ENCODE results near the gene OBSCN. TPM values are rescaled to one million over a fixed set of nuclear protein-coding genes. Genes with fewer than 3 reads are reported as not detected.

OBSCN gene
- total RNA-seq, 1 experiment from 2014 or later = 29.1 TPM

DNA sequence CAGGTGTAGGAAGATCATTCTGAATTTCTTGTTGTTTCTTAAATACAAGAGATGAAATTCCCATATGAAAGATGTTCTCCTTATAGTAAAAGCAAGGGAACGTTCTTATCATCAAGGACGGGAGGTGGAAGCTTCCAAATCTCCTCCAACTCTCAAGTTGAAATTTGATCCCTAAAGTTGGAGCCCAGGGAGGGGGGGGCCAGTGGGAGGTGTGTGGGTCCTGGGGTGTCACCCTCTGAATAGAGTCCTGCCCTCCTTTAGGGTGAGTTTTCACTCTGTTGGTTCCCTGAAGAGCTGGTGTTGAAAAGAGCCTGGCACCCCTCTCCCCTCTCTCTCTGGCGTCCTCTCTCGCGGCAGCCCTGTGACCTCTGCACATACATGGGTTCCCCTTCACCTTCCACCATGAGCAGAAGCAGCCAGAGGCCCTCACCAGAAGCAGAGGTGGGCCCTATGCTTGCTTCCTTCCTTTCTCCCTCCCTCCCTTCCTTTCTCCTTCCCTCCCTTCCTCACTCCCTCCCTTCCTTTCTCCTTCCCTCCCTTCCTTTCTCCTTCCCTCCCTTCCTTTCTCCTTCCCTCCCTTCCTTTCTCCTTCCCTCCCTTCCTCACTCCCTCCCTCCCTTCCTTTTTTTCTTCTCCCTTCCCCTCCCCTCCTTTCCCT is 218.8 kb downstream of the OBSCN start:
- ATAC-seq (no peak), DNase-seq (no peak)
- no peaks in the 10 kb centered on the region for H4K20me1 ChIP-seq (ENCODE audit: low read length)
- TF ChIP-seq, protein P1, sequence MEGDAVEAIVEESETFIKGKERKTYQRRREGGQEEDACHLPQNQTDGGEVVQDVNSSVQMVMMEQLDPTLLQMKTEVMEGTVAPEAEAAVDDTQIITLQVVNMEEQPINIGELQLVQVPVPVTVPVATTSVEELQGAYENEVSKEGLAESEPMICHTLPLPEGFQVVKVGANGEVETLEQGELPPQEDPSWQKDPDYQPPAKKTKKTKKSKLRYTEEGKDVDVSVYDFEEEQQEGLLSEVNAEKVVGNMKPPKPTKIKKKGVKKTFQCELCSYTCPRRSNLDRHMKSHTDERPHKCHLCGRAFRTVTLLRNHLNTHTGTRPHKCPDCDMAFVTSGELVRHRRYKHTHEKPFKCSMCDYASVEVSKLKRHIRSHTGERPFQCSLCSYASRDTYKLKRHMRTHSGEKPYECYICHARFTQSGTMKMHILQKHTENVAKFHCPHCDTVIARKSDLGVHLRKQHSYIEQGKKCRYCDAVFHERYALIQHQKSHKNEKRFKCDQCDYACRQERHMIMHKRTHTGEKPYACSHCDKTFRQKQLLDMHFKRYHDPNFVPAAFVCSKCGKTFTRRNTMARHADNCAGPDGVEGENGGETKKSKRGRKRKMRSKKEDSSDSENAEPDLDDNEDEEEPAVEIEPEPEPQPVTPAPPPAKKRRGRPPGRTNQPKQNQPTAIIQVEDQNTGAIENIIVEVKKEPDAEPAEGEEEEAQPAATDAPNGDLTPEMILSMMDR (conservative IDR thresholded peaks at IDR 0.05; ENCODE audit: low read depth, low read length) = no peak
- TF ChIP-seq EZH2 (IDR thresholded peaks at IDR 0.05; ENCODE audit: low read length, unreplicated experiment) = no peak
- no peak for TF ChIP-seq EZH2phosphoT487 (IDR thresholded peaks at IDR 0.05; ENCODE audit: borderline replicate concordance, low read length)
- no TSS peak for BruUV-seq (replicated peaks)
- no peak overlapping the region for H3K27ac ChIP-seq (ENCODE audit: low read length)
- no peaks in the 10 kb centered on the region for H3F3A ChIP-seq (ENCODE audit: low read length, unreplicated experiment)
- H3K36me3 ChIP-seq (ENCODE audit: low read depth, low read length) = no peaks in the 10 kb centered on the region
- H3K79me2 ChIP-seq (ENCODE audit: low read length) = no peaks in the 10 kb centered on the region
- no peaks in the 10 kb centered on the region for H3K27me3 ChIP-seq (ENCODE audit: low read length)
- H3K4me3 ChIP-seq (ENCODE audit: low read length) = no peak overlapping the region
- H3K4me2 ChIP-seq (ENCODE audit: low read length) = no peak overlapping the region
- CTCF ChIA-PET = no interaction called here
- H3K4me1 ChIP-seq (ENCODE audit: insufficient read depth, low read length) = peaks cover 9% of the 10 kb centered on the region
- H3K9me3 ChIP-seq (ENCODE audit: low read length) = no peaks in the 10 kb centered on the region
- POLR2A ChIA-PET (ENCODE audit: unreplicated experiment) = no interaction called here
- no peak overlapping the region for H2AFZ ChIP-seq (ENCODE audit: low read length)
- H3K9me2 ChIP-seq (replicated peaks; ENCODE audit: low read length) = no peaks in the 10 kb centered on the region
- no peak overlapping the region for H3K9ac ChIP-seq (ENCODE audit: low read length)
- intact Hi-C loops (cut with micrococcal nuclease) = no loop called here

GRCh38 chr1:228428412-228428811 is 220.6 kb downstream of the OBSCN start:
- TF ChIP-seq, protein P1 (conservative IDR thresholded peaks at IDR 0.05; ENCODE audit: low read depth, low read length) = no peak
- no peak for TF ChIP-seq EZH2 (IDR thresholded peaks at IDR 0.05; ENCODE audit: low read length, unreplicated experiment)
- TF ChIP-seq EZH2phosphoT487 (IDR thresholded peaks at IDR 0.05; ENCODE audit: borderline replicate concordance, low read length) = no peak
- Histone ChIP-seq H3K27ac (ENCODE audit: low read length) (no peak overlapping the region), H3K27me3 (ENCODE audit: low read length) (no peaks in the 10 kb centered on the region), H3K4me3 (ENCODE audit: low read length) (no peak overlapping the region), H3F3A (ENCODE audit: low read length, unreplicated experiment) (no peaks in the 10 kb centered on the region), H3K4me2 (ENCODE audit: low read length) (no peak overlapping the region), H3K36me3 (ENCODE audit: low read depth, low read length) (no peaks in the 10 kb centered on the region), H3K9ac (ENCODE audit: low read length) (no peak overlapping the region), H3K9me2 (replicated peaks; ENCODE audit: low read length) (no peaks in the 10 kb centered on the region), H3K79me2 (ENCODE audit: low read length) (no peaks in the 10 kb centered on the region), H2AFZ (ENCODE audit: low read length) (no peak overlapping the region), H3K9me3 (ENCODE audit: low read length) (no peaks in the 10 kb centered on the region), H3K4me1 (ENCODE audit: insufficient read depth, low read length) (peaks cover 11% of the 10 kb centered on the region), H4K20me1 (ENCODE audit: low read length) (no peaks in the 10 kb centered on the region)
- CTCF ChIA-PET = no interaction called here
- intact Hi-C loops (cut with micrococcal nuclease) = no loop called here
- BruUV-seq (replicated peaks) = no TSS peak
- POLR2A ChIA-PET (ENCODE audit: unreplicated experiment) = no interaction called here
- ATAC-seq (no peak), DNase-seq (no peak)

Small RNAs within 50 kb of the gene (microRNA-seq; reads per million reads assigned to microRNA genes)
- gene MIR6742 (ENCODE audit: unreplicated experiment) = not detected

Other genes starting within 250 kb of the OBSCN start
- gene WNT3A, start 201.0 kb upstream of the OBSCN start, total RNA-seq (2014; rRNA removed) = 1.0 and 1.5 TPM in 2 replicates
- gene ARF1, start 125.3 kb upstream of the OBSCN start, total RNA-seq (2014; rRNA removed) = 685 and 688 TPM in 2 replicates
- 63.3 and 93.0 TPM in 2 replicates for gene C1orf35, start 104.7 kb upstream of the OBSCN start, total RNA-seq (2014; rRNA removed)
- 343 and 375 TPM in 2 replicates for gene MRPL55, start 98.7 kb upstream of the OBSCN start, total RNA-seq (2014; rRNA removed)
- 996 and 1,117 TPM in 2 replicates for gene GUK1, start 67.8 kb upstream of the OBSCN start, total RNA-seq (2014; rRNA removed)
- gene GJC2, start 58.1 kb upstream of the OBSCN start, total RNA-seq (2014; rRNA removed) = 1.2 and 2.2 TPM in 2 replicates
- gene IBA57, start 42.2 kb upstream of the OBSCN start, total RNA-seq (2014; rRNA removed) = 13.3 and 18.3 TPM in 2 replicates
- gene TRIM11, start 198.8 kb downstream of the OBSCN start, total RNA-seq (2014; rRNA removed) = 48.3 and 94.6 TPM in 2 replicates
- gene TRIM17, start 208.8 kb downstream of the OBSCN start, total RNA-seq (2014; rRNA removed) = not detected in 2 replicates

All from PC-3 (cell line).